Activated naive CD4-positive, alpha-beta T cell treated with anti-CD3 and anti-CD28 coated beads for 36 hours (primary cell): ENCODE results near the gene NPHP3. TPM values are rescaled to one million over a fixed set of nuclear protein-coding genes. Genes with fewer than 3 reads are reported as not detected.

Experiments used
- CTCF ChIA-PET: fragments of 350-600 bp; sonication (Branson Sonifier 250); formaldehyde crosslinking; loops from one replicate; lab custom pipeline; 2021; ENCODE audit warnings: antibody characterized with exemption; lab: Charles Lee
- DNase-seq: peaks from one replicate; pipeline ENCODE4 v3.0.0-alpha.2; 2020
- H3K27ac Mint-ChIP-seq: one replicate; pipeline ENCODE4 v1.8.0; 2021; ENCODE audit warnings: mild to moderate bottlenecking, mixed read lengths
- H3K27me3 Mint-ChIP-seq: one replicate; pipeline ENCODE4 v1.8.0; 2021; ENCODE audit warnings: low read depth, mixed read lengths
- H3K36me3 Mint-ChIP-seq: one replicate; pipeline ENCODE4 v1.8.0; 2021; ENCODE audit warnings: low read depth, mixed read lengths
- H3K4me1 Mint-ChIP-seq: one replicate; pipeline ENCODE4 v1.8.0; 2021; ENCODE audit warnings: low read depth, mixed read lengths
- H3K4me3 Mint-ChIP-seq: one replicate; pipeline ENCODE4 v1.8.0; 2021; ENCODE audit warnings: mild to moderate bottlenecking, moderate library complexity, mixed read lengths
- H3K9me3 Mint-ChIP-seq: one replicate; pipeline ENCODE4 v1.8.0; 2021; ENCODE audit warnings: mixed read lengths
- intact Hi-C: fragments of 100-400 bp; cut with micrococcal nuclease; formaldehyde crosslinking; loops from one replicate; pipeline ENCODE4 v1.15.1; 2023
- total RNA-seq, 2 experiments: library from RNA; stranded (reverse); gene quantifications; one replicate each; pipeline ENCODE4 v1.2.3, GENCODE V29; 2021

The NPHP3 gene
- total RNA-seq, 2 experiments from 2014 or later, result 11.4 to 11.6 TPM

GRCh38 chr3:132721479-132722164 lies 587 bp downstream of the NPHP3 start:
- intact Hi-C loops, result loop anchor here (1.0 to 10.0 kb wide), 15 partner anchors 61 to 1765 kb away; partner anchors contain the start of genes ASTE1, CDV3, CEP63 and DNAJC13
- H3K4me1 Mint-ChIP-seq, result peaks cover 36% of the 10 kb centered on the region
- H3K27ac Mint-ChIP-seq, result peak overlapping the region; percentile 72
- H3K36me3 Mint-ChIP-seq, result peaks cover 7% of the 10 kb centered on the region
- peak; percentile 46 for DNase-seq
- H3K27me3 Mint-ChIP-seq, result no peaks in the 10 kb centered on the region
- no peaks in the 10 kb centered on the region for H3K9me3 Mint-ChIP-seq
- CTCF ChIA-PET, result interaction anchor here (0.5 to 1.8 kb wide), 2 partner anchors 9 to 754 kb away, joined by 3 to 4 read pairs; no protein-coding TSS in a partner anchor
- H3K4me3 Mint-ChIP-seq, result peak overlapping the region; percentile 86

GRCh38 chr3:132720228-132720627 lies 2.0 kb downstream of the NPHP3 start:
- H3K4me1 Mint-ChIP-seq, result peaks cover 42% of the 10 kb centered on the region
- peaks cover 12% of the 10 kb centered on the region for H3K36me3 Mint-ChIP-seq
- H3K9me3 Mint-ChIP-seq, result no peaks in the 10 kb centered on the region
- DNase-seq, result no peak
- no peaks in the 10 kb centered on the region for H3K27me3 Mint-ChIP-seq
- intact Hi-C loops, result loop anchor here (5.0 to 10.0 kb wide), 6 partner anchors 485 to 1695 kb away; partner anchors contain the start of genes ASTE1, NEK11 and RYK
- H3K4me3 Mint-ChIP-seq, result peak overlapping the region; percentile 86
- H3K27ac Mint-ChIP-seq, result no peak overlapping the region
- CTCF ChIA-PET, result interaction anchor here (0.8 kb wide), 1 partner anchor 26 kb away, joined by 5 read pairs; no protein-coding TSS in a partner anchor

DNA sequence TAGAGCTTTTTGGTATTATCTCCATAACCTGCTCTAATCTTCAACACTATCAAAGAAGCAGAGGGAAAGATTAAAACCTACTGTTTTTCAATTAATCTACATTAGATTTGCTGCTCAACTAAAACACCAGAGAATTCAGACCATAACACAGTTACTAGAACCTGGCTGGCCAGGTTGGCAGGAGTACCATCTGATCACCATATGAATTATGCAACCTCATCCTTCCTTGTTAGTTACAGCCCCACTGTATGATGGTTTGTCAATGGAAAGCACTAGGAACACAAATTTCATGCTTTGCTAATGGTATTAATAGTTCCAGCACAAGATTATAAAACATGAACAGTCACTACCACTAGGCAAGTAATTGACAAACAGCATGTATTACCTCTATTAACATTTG lies 5.8 kb downstream of the NPHP3 start:
- intact Hi-C loops, result no loop called here
- no peaks in the 10 kb centered on the region for H3K9me3 Mint-ChIP-seq
- H3K27me3 Mint-ChIP-seq, result no peaks in the 10 kb centered on the region
- peaks cover 38% of the 10 kb centered on the region for H3K4me1 Mint-ChIP-seq
- CTCF ChIA-PET, result no interaction called here
- H3K36me3 Mint-ChIP-seq, result peaks cover 12% of the 10 kb centered on the region
- H3K4me3 Mint-ChIP-seq, result no peak overlapping the region
- DNase-seq, result no peak
- H3K27ac Mint-ChIP-seq, result no peak overlapping the region

- Mint-ChIP-seq H3K4me1 (peaks cover 21% of the 10 kb centered on the region), H3K36me3 (peaks cover 15% of the 10 kb centered on the region), H3K27ac (no peak overlapping the region), H3K9me3 (no peaks in the 10 kb centered on the region), H3K4me3 (no peak overlapping the region), H3K27me3 (no peaks in the 10 kb centered on the region)
- CTCF ChIA-PET, result interaction anchor here (0.6 to 1.6 kb wide), 3 partner anchors 13 to 548 kb away, joined by 3 read pairs; no protein-coding TSS in a partner anchor
- intact Hi-C loops, result no loop called here
- DNase-seq, result no peak
Observed at GRCh38 chr3:132713977-132714727, 8.1 kb downstream of the NPHP3 start.

DNA sequence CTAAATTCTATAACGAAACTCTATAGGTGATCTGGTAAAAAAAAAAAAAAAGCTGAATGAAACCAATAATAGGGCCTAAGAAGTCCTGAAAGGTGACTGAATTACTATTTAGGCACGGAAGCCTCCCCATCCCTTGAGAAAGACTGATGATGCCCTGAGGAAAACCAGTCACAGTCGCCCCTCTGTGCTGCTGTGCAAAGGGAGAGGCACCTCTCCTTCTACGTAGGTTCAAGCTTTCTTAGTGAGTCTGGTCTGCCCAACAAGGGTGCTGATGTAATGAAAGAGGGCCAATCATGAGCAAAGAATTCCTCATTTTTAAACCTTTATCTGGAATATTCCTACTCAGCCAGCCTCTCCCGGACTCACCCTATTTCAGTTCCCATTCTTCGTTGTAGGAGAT lies 11.9 kb downstream of the NPHP3 start:
- Mint-ChIP-seq H3K9me3 (no peaks in the 10 kb centered on the region), H3K36me3 (peaks cover 17% of the 10 kb centered on the region), H3K27me3 (no peaks in the 10 kb centered on the region), H3K4me3 (no peak overlapping the region), H3K27ac (no peak overlapping the region), H3K4me1 (peaks cover 4% of the 10 kb centered on the region)
- intact Hi-C loops, result no loop called here
- DNase-seq, result no peak
- CTCF ChIA-PET, result no interaction called here

GRCh38 chr3:132709761-132710160 lies 12.4 kb downstream of the NPHP3 start:
- Mint-ChIP-seq H3K9me3 (no peaks in the 10 kb centered on the region), H3K27ac (no peak overlapping the region), H3K36me3 (peaks cover 17% of the 10 kb centered on the region), H3K4me1 (peaks cover 4% of the 10 kb centered on the region), H3K27me3 (no peaks in the 10 kb centered on the region), H3K4me3 (no peak overlapping the region)
- intact Hi-C loops, result no loop called here
- DNase-seq, result no peak
- CTCF ChIA-PET, result no interaction called here

DNA sequence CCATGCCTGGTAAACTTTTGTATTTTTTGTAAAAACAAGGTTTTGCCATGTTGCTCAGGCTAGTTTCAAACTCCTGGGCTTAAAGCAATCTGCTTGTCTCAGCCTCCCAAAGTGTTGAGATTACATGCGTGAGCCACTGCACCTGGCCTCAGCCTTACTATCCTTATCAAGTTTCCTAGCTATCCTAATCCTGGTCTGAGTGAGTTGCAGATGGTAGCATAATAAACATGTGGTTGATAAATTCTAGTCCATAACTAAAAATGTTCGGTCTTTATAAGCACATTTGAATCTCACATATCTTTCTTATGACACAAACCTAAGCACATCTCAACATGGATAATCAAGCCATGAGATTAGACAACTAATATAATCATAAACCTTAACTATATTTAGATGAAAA lies 18.5 kb downstream of the NPHP3 start:
- Mint-ChIP-seq H3K4me3 (no peak overlapping the region), H3K27ac (no peak overlapping the region), H3K9me3 (no peaks in the 10 kb centered on the region), H3K27me3 (no peaks in the 10 kb centered on the region), H3K36me3 (peaks cover 31% of the 10 kb centered on the region), H3K4me1 (peaks cover under 1% of the 10 kb centered on the region)
- no peak for DNase-seq
- intact Hi-C loops, result no loop called here
- CTCF ChIA-PET, result no interaction called here

GRCh38 chr3:132695422-132695821 lies 26.8 kb downstream of the NPHP3 start:
- no peak overlapping the region for H3K27ac Mint-ChIP-seq
- no peaks in the 10 kb centered on the region for H3K9me3 Mint-ChIP-seq
- no peak overlapping the region for H3K4me3 Mint-ChIP-seq
- CTCF ChIA-PET, result no interaction called here
- intact Hi-C loops, result no loop called here
- no peaks in the 10 kb centered on the region for H3K27me3 Mint-ChIP-seq
- no peak for DNase-seq
- H3K4me1 Mint-ChIP-seq, result peaks cover 3% of the 10 kb centered on the region
- H3K36me3 Mint-ChIP-seq, result peaks cover 11% of the 10 kb centered on the region

- peaks cover 3% of the 10 kb centered on the region for H3K4me1 Mint-ChIP-seq
- intact Hi-C loops, result no loop called here
- H3K4me3 Mint-ChIP-seq, result no peak overlapping the region
- no peak for DNase-seq
- H3K27me3 Mint-ChIP-seq, result no peaks in the 10 kb centered on the region
- H3K36me3 Mint-ChIP-seq, result peaks cover 11% of the 10 kb centered on the region
- H3K27ac Mint-ChIP-seq, result no peak overlapping the region
- CTCF ChIA-PET, result no interaction called here
- no peaks in the 10 kb centered on the region for H3K9me3 Mint-ChIP-seq
Observed at GRCh38 chr3:132694991-132695390, 27.2 kb downstream of the NPHP3 start.

DNA sequence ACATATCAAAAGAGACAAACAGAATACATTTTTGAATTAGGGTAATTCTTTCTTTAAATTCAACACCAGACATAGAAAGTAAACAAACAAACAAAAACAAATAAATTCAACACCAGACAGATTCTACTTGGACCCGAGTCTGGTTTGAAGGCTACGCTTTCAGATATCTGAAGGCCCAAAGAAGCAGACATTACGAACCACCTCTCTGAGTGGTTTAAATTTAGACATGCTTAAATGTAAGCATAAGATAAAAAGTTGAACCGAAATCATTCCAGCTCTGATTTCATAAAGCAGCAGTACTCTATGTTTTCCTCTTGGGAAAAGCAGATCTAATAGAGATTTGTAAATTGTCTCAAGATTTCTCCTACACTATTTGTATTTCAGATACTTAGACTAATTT lies 32.2 kb downstream of the NPHP3 start:
- H3K36me3 Mint-ChIP-seq, result peaks cover 9% of the 10 kb centered on the region
- no peak for DNase-seq
- H3K27me3 Mint-ChIP-seq, result no peaks in the 10 kb centered on the region

GRCh38 chr3:132682201-132682600 lies 40.0 kb downstream of the NPHP3 start:
- no peak overlapping the region for H3K4me3 Mint-ChIP-seq
- CTCF ChIA-PET, result interaction anchor here (0.5 kb wide), 1 partner anchor 504 kb away, joined by 3 read pairs; no protein-coding TSS in a partner anchor

More for the DNA sequence above, 32.2 kb downstream of the NPHP3 start:
- intact Hi-C loops, result no loop called here
- no peak overlapping the region for H3K27ac Mint-ChIP-seq
- no peaks in the 10 kb centered on the region for H3K4me1 Mint-ChIP-seq
- H3K4me3 Mint-ChIP-seq, result no peak overlapping the region
- CTCF ChIA-PET, result interaction anchor here (0.5 to 1.6 kb wide), 2 partner anchors 20 to 1275 kb away, joined by 3 read pairs; no protein-coding TSS in a partner anchor
- H3K9me3 Mint-ChIP-seq, result no peaks in the 10 kb centered on the region

DNA sequence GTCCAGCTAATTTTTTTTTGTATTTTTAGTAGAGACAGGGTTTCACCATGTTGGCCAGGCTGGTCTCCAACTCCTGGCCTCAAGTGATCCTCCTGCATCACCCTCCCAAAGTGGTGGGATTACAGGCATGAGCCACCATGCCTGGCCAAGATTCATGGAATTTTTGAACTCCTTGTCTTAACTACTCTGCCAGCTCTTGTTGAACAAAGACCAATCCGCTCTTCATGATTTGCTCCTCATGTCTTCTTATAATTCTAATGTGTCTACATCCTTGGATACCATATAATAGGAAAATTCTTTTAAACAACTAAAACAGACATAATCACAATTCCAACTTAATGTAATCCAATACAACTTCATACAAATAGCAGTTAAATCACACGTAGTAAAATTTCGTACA lies 40.8 kb downstream of the NPHP3 start:
- CTCF ChIA-PET, result interaction anchor here (0.5 kb wide), 1 partner anchor 505 kb away, joined by 3 read pairs; no protein-coding TSS in a partner anchor
- Mint-ChIP-seq H3K9me3 (no peaks in the 10 kb centered on the region), H3K27ac (no peak overlapping the region), H3K36me3 (peaks cover 12% of the 10 kb centered on the region), H3K4me3 (no peak overlapping the region), H3K27me3 (no peaks in the 10 kb centered on the region), H3K4me1 (no peaks in the 10 kb centered on the region)
- intact Hi-C loops, result no loop called here
- no peak for DNase-seq

More at GRCh38 chr3:132682201-132682600, 40.0 kb downstream of the NPHP3 start:
- DNase-seq, result no peak
- intact Hi-C loops, result no loop called here
- no peaks in the 10 kb centered on the region for H3K27me3 Mint-ChIP-seq
- no peaks in the 10 kb centered on the region for H3K9me3 Mint-ChIP-seq
- no peak overlapping the region for H3K27ac Mint-ChIP-seq
- H3K36me3 Mint-ChIP-seq, result peaks cover 14% of the 10 kb centered on the region
- H3K4me1 Mint-ChIP-seq, result no peaks in the 10 kb centered on the region
